ENCODE results near the gene FAM131B. TPM values are rescaled to one million over a fixed set of nuclear protein-coding genes. Genes with fewer than 3 reads are reported as not detected.
A peak's percentile ranks its signal among the peaks of the same experiment; 100 is the strongest.
"Not testable (repeated sequence)": the region's sequence is repeated elsewhere in the genome, so short reads cannot be mapped to it uniquely, and the experiment has no call there.

FAM131B gene
- 2.2 and 4.0 TPM in 2 replicates for total RNA-seq (2014; rRNA removed; shearing (Covaris generic))

DNA sequence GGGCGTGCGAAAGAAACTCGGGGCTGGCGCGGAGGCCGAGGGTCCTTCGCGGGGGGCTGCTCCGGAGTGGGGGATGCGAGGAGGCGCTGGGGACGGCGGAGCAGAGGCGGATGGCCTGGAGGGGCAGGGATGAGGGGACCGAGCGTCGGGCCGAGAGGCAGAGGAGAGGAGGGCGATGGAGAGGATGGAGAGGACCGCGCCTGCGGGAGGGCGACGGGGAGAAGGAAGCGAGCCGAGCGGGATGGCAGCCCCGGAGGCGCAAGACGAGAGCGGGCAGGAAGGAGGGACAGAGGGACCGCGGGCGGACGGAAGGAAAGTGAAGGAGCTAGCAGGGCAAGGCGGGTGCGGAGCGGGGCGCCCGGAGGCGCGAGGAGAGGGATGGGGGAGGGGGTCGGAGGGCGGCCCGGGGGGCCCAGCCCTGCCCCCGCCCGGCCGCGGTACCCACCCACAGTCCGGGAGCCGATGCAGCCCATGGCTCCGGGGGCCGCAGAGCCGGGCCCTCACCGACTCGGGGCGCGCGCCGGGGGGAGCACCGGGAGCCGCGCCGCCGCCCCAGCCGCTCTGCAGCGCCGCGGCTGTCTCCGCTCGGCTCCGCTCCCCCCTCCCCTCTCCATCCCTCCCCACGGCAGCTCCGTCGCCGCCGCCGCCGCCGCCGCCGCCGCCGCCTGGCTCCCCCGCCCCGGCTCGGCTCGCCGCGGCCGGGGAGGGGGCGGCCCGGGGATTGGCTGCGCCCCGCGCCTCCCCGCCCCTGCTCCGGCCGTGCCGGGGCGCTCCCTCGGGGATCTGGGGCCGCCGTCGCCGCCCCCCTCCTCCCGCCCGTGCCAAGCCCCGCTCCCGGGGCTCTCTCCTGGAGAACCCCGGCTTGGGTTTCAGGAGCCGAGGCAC lies at the start of gene FAM131B:
Gene FAM131B, minus strand, starts transcription at position 583 of the 885 bp plus-strand sequence. Its CDS starts 110 bp downstream, at position 473.
- DNase-seq (ENCODE audit: low read depth): peak; percentile 66

DNA sequence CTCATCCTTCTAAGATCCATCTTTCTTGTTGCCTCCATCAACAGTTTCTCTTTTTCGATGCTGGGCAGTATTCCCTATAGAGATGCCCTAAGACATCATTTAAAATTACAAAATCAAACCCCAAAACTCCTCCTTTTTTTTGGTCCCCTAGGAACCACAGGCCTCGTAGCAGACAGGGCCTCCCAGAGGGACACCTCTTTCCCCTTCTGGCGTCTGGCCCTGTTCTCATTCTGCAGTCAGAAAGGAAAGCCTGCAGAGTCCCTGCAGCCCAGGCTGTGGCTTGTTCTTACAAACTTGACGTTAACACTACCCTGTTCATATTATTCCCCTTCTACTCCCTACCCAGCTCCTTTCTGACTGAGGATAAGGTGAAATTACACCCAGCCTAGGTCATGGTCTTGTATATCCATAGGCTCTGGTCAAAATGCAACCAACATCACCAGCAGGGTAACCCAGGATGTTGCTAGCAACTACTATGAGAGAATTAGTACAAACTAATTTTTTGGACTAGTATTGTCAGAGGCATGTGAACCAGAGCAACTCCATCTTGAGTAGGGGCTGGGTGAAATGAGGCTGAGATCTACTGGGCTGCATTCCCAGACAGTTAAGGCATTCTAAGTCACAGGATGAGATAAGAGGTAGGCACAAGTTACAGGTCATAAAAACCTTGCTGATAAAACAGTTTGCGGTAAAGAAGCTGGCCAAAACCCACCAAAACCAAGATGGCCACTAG lies 49.6 kb upstream of the FAM131B start:
- DNase-seq (ENCODE audit: low read depth): no peak

- no peak for DNase-seq (ENCODE audit: low read depth)
Observed at GRCh38 chr7:143410521-143411004, 48.0 kb upstream of the FAM131B start.

DNA sequence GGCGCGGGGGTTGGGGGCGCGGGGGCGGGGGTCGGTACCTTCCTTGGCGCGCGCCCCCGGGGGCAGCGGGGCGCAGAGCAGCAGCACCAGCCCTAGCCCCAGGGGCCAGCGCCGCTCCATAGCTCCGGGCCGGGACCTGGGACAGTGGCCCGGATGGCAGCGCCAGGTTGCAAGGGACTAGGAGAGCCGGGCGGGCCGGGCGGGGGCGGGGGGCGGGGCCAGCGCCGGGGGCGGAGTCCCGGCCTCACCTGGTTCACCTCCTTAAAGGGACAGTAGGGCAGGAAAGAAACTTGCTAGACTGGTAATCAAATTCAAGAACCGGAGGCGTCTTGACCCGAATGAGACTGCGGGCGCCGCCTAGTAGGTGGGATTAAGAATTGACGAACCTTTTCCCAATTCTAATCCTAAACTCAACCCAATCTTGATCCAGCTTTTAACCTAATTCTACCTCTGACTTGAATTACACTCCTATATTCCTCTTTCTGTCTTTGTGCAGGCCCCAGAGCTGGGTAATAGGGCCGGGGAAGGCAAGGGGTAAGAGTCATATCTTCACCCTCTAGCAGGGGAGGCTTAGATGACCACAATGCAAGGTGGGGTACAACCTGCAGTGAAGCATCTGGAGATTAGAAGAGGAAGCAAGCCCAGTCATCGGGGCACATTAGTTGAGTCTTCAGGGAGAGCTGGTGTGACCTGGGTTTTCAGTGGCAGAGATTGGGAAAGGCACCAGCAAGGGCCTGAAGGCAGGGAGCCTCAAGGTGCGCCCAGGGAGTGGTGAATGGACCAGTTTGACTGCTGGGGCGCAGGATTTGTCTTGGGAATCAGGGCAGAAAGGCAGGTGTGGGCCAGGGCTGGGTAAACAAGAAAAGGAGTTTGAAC lies 46.4 kb upstream of the FAM131B start, which contains the start of gene EPHA1:
Gene EPHA1, minus strand, starts transcription at position 171 of the 876 bp plus-strand sequence. Its CDS starts 51 bp downstream, at position 120.
- DNase-seq (ENCODE audit: low read depth): no peak

DNA sequence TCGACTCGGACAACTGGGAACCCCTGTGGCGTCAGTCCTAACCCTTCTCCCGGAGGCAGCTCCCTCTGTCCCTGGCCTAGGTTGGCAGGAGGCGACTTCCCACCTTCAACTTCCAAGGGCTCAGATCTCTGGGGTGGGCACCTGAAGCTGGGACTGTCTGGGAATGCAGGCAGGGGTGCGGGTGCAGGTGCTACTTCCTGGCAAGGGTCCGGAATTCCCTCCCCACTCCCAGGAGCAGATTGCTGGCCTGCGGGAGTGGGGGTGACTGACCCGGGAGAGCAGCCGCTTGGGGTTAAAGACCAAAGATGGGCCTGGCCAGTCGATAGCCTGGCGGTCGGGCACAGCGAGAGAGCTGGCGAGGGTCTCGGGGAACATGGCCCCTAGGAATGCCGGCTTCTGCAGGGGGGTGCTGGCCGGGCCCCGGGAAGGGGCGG lies 45.8 kb upstream of the FAM131B start:
- no peak for DNase-seq (ENCODE audit: low read depth)

GRCh38 chr7:143407287-143408251 lies 45.1 kb upstream of the FAM131B start:
- DNase-seq (ENCODE audit: low read depth): no peak

GRCh38 chr7:143406002-143406357 lies 43.5 kb upstream of the FAM131B start:
- no peak for DNase-seq (ENCODE audit: low read depth)

- DNase-seq (ENCODE audit: low read depth): no peak
Observed at GRCh38 chr7:143405173-143406001, 42.9 kb upstream of the FAM131B start.

DNA sequence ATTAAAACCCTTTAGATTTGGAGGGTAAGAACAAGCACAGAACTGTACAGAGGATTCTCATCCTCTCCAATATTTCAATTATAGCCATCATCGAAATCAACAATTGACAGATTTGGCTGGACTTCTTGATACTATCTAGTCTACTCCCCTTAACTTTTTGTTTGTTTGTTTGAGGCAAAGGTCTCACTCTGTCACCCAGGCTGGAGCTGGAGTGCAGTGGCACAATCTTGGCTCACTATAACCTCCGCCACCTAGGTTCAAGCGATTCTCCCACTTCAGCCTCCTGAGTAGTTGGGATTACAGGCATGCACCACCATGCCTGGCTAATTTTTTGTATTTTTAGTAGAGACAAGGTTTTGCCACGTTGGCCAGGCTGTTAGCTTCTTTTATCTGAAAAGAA lies 39.7 kb upstream of the FAM131B start:
- not testable (repeated sequence) for DNase-seq (ENCODE audit: low read depth)

DNA sequence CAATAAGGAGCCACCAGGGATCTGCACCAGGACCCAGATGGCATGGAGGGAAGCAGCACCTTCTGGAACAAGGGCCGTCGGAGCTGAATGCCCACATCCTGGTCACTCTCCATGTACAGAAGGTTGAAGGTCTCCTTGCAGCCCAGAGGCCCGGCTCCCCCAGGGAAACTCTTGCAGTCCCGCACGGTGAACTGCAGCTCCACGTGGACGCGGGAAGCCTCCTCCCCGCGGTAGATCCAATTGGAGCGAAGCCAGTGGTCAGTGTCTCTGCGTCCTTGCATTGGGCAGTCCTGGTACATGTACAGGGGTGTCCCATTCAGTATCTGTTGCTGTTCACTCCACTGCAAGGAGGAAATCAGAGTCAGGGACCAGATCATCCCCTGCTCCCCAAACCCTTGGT lies 38.8 kb upstream of the FAM131B start:
- DNase-seq (ENCODE audit: low read depth): no peak

DNA sequence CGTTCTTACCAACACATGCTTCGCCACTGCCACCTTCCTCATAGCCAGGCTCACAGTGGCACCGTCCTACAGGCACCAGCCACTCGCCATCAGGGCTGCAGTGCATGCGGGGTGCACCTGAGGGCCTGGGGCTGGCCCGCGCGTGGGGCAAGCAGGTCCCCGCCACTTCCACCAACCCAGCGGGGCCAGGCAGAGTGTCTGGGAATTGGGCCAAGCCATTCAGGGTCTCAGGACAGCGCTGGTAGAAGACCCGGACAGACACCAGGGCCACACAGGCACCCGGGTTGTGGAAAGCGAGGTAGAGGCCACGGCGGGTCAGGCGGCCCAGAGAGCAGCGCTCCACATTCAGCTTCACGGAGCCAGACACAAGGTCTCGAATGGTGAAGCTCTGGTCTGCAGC lies 37.1 kb upstream of the FAM131B start:
- DNase-seq (ENCODE audit: low read depth): no peak

DNA sequence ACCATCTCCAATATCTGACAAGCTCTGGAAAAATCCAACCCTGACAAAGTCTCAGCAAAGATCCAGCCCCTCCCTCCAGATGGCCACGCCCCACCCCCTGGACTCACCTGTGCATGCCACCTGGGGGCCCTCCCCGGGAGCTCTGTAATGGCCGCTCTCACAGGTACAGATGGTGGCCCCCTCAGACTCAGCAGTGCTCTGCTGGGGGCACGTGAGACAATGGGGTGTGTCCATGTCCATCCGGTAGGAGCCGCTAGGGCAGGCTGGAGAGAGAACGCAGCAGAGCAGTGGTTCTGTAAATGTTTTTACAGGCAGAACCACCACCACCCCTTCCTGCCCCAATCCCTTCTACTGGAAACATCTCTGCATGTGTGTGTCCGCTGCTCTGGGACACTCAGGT lies 36.6 kb upstream of the FAM131B start:
- no peak for DNase-seq (ENCODE audit: low read depth)

- DNase-seq (ENCODE audit: low read depth): no peak
Observed at GRCh38 chr7:143398616-143399015, 36.1 kb upstream of the FAM131B start.

GRCh38 chr7:143397710-143398530 lies 35.4 kb upstream of the FAM131B start:
- DNase-seq (ENCODE audit: low read depth): no peak

- no peak for DNase-seq (ENCODE audit: low read depth)
Observed at GRCh38 chr7:143396625-143397556, 34.4 kb upstream of the FAM131B start.

DNA sequence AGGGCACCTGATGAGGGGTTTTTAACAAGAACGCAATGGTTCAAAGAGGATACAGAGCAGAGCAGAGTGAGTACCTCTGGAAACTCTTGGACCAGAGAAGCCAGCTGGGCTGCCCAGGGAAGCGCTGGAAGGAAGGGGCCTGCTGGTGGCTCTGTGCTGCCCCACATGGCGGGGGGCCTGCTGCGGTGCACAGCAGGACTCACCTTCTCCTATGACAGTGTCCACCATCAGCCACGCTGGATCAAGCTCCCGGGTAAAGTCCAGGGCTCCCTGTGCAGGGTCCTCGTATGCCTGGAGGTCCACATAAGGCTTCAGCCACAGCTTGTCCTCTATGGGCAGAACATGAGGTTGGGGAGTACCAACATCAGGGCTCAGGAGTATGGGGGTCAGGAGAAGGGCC lies 33.7 kb upstream of the FAM131B start:
- DNase-seq (ENCODE audit: low read depth): no peak
